Measurements from ENCODE around the gene RNF4. TPM values are rescaled to one million over a fixed set of nuclear protein-coding genes. Genes with fewer than 3 reads are reported as not detected.

Gene RNF4
- total and polyA plus RNA-seq, 10 of the 15 experiments (the other 5 are each of a cell fraction or from before 2014, with no cell fraction given) = 34.9 to 145 (median 76.1) TPM

DNA sequence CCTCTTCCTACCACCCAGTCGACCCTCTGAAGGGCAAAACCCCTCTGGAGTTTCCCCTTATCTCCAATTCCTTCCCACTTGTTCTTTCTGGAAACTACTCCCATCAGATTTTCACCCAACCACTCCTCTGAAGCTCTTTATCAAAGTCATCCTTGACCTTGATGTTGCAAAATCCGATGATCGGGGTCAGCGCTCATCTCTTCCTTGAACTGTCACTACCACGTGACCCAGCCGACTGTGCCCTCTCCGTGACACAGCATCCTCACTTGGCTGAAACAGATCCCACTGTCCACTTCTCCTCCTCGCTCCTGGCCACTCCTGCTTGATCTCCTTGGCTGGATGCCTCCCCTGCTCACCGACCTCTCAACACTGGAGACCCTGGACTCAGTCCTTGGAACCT, 49.1 kb upstream of the RNF4 start:
- peaks cover 16% of the 10 kb centered on the region for H3K4me1 ChIP-seq (ENCODE audit: control insufficient read depth, insufficient read depth, low read length)
- RAD21 ChIA-PET (ENCODE audit: unreplicated experiment) = interaction anchor here (1.4 to 1.6 kb wide), 2 partner anchors 26 to 200 kb away, joined by 4 to 7 read pairs; no protein-coding TSS in a partner anchor
- WGBS (ENCODE audit: insufficient coverage, insufficient replicate concordance, low lambda C conversion rate, missing lambda C conversion rate) = 41% methylated on average over 9 of the region's 9 CpGs
- no peak overlapping the region for H2AFZ ChIP-seq (ENCODE audit: control insufficient read depth, low read depth, low read length)
- H3K9ac ChIP-seq (ENCODE audit: control insufficient read depth, insufficient read depth, low read length) = no peak overlapping the region
- intact Hi-C loops (cut with micrococcal nuclease; ENCODE audit: unreplicated experiment) = loop anchor here (5.0 to 10.0 kb wide), 2 partner anchors 117 to 545 kb away; partner anchors contain the start of genes FAM193A and NSD2
- H3K4me3 ChIP-seq = no peak overlapping the region
- H3K9me3 ChIP-seq (replicated peaks; ENCODE audit: control insufficient read depth, insufficient read depth, low read length) = no peaks in the 10 kb centered on the region
- no peak for DNase-seq (ENCODE audit: low read depth, low spot score)
- in situ Hi-C loops (cut with MboI) = no loop called here
- CTCF ChIA-PET = interaction anchor here (0.6 to 1.5 kb wide), 7 partner anchors 13 to 200 kb away, joined by 3 to 9 read pairs (median 4); no protein-coding TSS in a partner anchor
- FAIRE-seq = no peak
- H3K79me2 ChIP-seq (ENCODE audit: control insufficient read depth, insufficient read depth, low read length) = no peaks in the 10 kb centered on the region
- POLR2A ChIA-PET = no interaction called here
- H3K27ac ChIP-seq (ENCODE audit: control insufficient read depth, insufficient read depth) = no peak overlapping the region
- no TSS peak for BruUV-seq (replicated peaks)
- ATAC-seq = no peak
- SMC1A ChIA-PET (ENCODE audit: uncharacterized antibody, unreplicated experiment) = no interaction called here
- no peaks in the 10 kb centered on the region for H3K36me3 ChIP-seq (ENCODE audit: control insufficient read depth in 2 of 2, insufficient read depth in 2 of 2, low read length in 1 of 2)
- H3K27me3 ChIP-seq (replicated peaks in 1 of 2; ENCODE audit: control insufficient read depth in 2 of 2, insufficient read depth in 2 of 2, low read length in 1 of 2) = peaks cover 12 to 22% of the 10 kb centered on the region in 2 experiments
- no peaks in the 10 kb centered on the region for H4K20me1 ChIP-seq (ENCODE audit: control insufficient read depth, insufficient read depth)
- H3K4me2 ChIP-seq (ENCODE audit: control insufficient read depth, insufficient read depth) = no peak overlapping the region
- TF ChIP-seq TBL1XR1 (IDR thresholded peaks at IDR 0.05; ENCODE audit: low read depth, low read length) (no peak), CBX3 (IDR thresholded peaks at IDR 0.05; ENCODE audit: borderline replicate concordance, low read depth) (no peak), ZNF207 (IDR thresholded peaks at IDR 0.05; ENCODE audit: borderline replicate concordance) (no peak), BCL11A (IDR thresholded peaks at IDR 0.05; ENCODE audit: low read depth, low read length) (no peak), SUPT20H (IDR thresholded peaks at IDR 0.05; ENCODE audit: borderline replicate concordance, control insufficient read depth, low read depth, low read length) (no peak), ZNF622 (IDR thresholded peaks at IDR 0.05) (no peak), ZBTB33 (IDR thresholded peaks at IDR 0.05) (no peak), STAT3 (IDR thresholded peaks at IDR 0.05; ENCODE audit: low read depth, low read length) (no peak), CEBPB (IDR thresholded peaks at IDR 0.05; ENCODE audit: borderline replicate concordance in 1 of 2, low read depth in 2 of 2, low read length in 2 of 2) (no peak), NBN (IDR thresholded peaks at IDR 0.05) (no peak), SP1 (IDR thresholded peaks at IDR 0.05; ENCODE audit: low read depth, low read length) (no peak), PAX5 (IDR thresholded peaks at IDR 0.05; ENCODE audit: borderline replicate concordance, low read depth, low read length) (no peak)
- TF ChIP-seq, protein P1, sequence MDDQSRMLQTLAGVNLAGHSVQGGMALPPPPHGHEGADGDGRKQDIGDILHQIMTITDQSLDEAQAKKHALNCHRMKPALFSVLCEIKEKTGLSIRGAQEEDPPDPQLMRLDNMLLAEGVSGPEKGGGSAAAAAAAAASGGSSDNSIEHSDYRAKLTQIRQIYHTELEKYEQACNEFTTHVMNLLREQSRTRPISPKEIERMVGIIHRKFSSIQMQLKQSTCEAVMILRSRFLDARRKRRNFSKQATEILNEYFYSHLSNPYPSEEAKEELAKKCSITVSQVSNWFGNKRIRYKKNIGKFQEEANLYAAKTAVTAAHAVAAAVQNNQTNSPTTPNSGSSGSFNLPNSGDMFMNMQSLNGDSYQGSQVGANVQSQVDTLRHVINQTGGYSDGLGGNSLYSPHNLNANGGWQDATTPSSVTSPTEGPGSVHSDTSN (IDR thresholded peaks at IDR 0.05; ENCODE audit: insufficient replicate concordance, low read depth, low read length) = no peak
- TF ChIP-seq, protein P2, sequence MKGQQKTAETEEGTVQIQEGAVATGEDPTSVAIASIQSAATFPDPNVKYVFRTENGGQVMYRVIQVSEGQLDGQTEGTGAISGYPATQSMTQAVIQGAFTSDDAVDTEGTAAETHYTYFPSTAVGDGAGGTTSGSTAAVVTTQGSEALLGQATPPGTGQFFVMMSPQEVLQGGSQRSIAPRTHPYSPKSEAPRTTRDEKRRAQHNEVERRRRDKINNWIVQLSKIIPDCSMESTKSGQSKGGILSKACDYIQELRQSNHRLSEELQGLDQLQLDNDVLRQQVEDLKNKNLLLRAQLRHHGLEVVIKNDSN (IDR thresholded peaks at IDR 0.05; ENCODE audit: borderline replicate concordance, extremely low read length, insufficient read depth, low read depth, low read length) = no peak
- TF ChIP-seq, protein P3, sequence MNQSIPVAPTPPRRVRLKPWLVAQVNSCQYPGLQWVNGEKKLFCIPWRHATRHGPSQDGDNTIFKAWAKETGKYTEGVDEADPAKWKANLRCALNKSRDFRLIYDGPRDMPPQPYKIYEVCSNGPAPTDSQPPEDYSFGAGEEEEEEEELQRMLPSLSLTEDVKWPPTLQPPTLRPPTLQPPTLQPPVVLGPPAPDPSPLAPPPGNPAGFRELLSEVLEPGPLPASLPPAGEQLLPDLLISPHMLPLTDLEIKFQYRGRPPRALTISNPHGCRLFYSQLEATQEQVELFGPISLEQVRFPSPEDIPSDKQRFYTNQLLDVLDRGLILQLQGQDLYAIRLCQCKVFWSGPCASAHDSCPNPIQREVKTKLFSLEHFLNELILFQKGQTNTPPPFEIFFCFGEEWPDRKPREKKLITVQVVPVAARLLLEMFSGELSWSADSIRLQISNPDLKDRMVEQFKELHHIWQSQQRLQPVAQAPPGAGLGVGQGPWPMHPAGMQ (IDR thresholded peaks at IDR 0.05; ENCODE audit: borderline replicate concordance) = no peak
- TF ChIP-seq, protein P4, sequence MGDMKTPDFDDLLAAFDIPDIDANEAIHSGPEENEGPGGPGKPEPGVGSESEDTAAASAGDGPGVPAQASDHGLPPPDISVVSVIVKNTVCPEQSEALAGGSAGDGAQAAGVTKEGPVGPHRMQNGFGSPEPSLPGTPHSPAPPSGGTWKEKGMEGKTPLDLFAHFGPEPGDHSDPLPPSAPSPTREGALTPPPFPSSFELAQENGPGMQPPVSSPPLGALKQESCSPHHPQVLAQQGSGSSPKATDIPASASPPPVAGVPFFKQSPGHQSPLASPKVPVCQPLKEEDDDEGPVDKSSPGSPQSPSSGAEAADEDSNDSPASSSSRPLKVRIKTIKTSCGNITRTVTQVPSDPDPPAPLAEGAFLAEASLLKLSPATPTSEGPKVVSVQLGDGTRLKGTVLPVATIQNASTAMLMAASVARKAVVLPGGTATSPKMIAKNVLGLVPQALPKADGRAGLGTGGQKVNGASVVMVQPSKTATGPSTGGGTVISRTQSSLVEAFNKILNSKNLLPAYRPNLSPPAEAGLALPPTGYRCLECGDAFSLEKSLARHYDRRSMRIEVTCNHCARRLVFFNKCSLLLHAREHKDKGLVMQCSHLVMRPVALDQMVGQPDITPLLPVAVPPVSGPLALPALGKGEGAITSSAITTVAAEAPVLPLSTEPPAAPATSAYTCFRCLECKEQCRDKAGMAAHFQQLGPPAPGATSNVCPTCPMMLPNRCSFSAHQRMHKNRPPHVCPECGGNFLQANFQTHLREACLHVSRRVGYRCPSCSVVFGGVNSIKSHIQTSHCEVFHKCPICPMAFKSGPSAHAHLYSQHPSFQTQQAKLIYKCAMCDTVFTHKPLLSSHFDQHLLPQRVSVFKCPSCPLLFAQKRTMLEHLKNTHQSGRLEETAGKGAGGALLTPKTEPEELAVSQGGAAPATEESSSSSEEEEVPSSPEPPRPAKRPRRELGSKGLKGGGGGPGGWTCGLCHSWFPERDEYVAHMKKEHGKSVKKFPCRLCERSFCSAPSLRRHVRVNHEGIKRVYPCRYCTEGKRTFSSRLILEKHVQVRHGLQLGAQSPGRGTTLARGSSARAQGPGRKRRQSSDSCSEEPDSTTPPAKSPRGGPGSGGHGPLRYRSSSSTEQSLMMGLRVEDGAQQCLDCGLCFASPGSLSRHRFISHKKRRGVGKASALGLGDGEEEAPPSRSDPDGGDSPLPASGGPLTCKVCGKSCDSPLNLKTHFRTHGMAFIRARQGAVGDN (IDR thresholded peaks at IDR 0.05) = no peak

All from GM12878 (cell line).